SU-DHL-6 (cell line): ENCODE measurements around the gene MTHFR.

Experiments used
- EZH2phosphoT487 ChIP-seq: fragments of 200-600 bp; sonication (generic), shearing (Covaris generic); conservative IDR thresholded peaks from 2 replicates; pipeline ENCODE4 v1.6.1; 2018; ENCODE audit warnings: mild to moderate bottlenecking, antibody characterized with exemption, low read length, moderate library complexity, mixed read lengths
- TF ChIP-seq, protein P1 (sequence below): fragments of 200-600 bp; sonication (generic); IDR thresholded peaks from one replicate; pipeline ENCODE4 v1.5.1; 2017; ENCODE audit warnings: antibody characterized with exemption, mild to moderate bottlenecking, low read length, moderate library complexity; ENCODE audit not compliant: insufficient read depth, poor library complexity, severe bottlenecking

DNA sequence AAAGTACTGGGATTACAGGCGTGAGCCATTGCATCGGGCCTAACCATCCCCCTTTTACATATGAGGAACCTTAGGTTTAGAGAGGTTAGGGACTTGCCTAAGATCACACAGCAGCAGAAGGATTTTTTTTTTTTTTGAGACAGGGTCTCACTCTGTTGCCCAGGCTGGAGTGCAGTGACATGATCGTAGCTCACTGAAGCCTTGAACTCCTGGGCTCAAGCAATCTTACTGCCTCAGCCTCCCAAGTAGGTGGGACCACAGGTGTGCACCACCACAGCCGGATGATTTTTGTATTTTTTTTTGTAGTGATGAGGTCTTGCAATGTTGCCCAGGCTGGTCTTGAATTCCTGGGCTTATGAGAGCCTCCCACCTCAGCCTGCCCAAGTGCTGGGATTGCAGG lies 46.0 kb downstream of the MTHFR start:
- TF ChIP-seq, protein P1, sequence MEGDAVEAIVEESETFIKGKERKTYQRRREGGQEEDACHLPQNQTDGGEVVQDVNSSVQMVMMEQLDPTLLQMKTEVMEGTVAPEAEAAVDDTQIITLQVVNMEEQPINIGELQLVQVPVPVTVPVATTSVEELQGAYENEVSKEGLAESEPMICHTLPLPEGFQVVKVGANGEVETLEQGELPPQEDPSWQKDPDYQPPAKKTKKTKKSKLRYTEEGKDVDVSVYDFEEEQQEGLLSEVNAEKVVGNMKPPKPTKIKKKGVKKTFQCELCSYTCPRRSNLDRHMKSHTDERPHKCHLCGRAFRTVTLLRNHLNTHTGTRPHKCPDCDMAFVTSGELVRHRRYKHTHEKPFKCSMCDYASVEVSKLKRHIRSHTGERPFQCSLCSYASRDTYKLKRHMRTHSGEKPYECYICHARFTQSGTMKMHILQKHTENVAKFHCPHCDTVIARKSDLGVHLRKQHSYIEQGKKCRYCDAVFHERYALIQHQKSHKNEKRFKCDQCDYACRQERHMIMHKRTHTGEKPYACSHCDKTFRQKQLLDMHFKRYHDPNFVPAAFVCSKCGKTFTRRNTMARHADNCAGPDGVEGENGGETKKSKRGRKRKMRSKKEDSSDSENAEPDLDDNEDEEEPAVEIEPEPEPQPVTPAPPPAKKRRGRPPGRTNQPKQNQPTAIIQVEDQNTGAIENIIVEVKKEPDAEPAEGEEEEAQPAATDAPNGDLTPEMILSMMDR = no peak
- no peak for TF ChIP-seq EZH2phosphoT487
